Measurements from ENCODE around the gene IP6K3.
A peak's percentile ranks its signal among the peaks of the same experiment; 100 is the strongest.

IP6K3 gene

GRCh38 chr6:33779290-33779689 lies 32.6 kb upstream of the IP6K3 start:
- no peak for DNase-seq
- intact Hi-C loops (cut with DNase I): no loop called here

GRCh38 chr6:33778444-33779121 lies 31.9 kb upstream of the IP6K3 start:
- intact Hi-C loops (cut with DNase I): no loop called here
- no peak for DNase-seq

- intact Hi-C loops (cut with DNase I): no loop called here
- no peak for DNase-seq
Observed at GRCh38 chr6:33777398-33778388, 31.0 kb upstream of the IP6K3 start.

GRCh38 chr6:33776764-33777163 lies 30.1 kb upstream of the IP6K3 start:
- no peak for DNase-seq
- intact Hi-C loops (cut with DNase I): no loop called here

- intact Hi-C loops (cut with DNase I): no loop called here
- DNase-seq: no peak
Observed at GRCh38 chr6:33776186-33776585, 29.5 kb upstream of the IP6K3 start.

- intact Hi-C loops (cut with DNase I): no loop called here
- no peak for DNase-seq
Observed at GRCh38 chr6:33774774-33775173, 28.1 kb upstream of the IP6K3 start.

GRCh38 chr6:33772902-33773472 lies 26.3 kb upstream of the IP6K3 start:
- DNase-seq: no peak
- intact Hi-C loops (cut with DNase I): no loop called here

- DNase-seq: no peak
- intact Hi-C loops (cut with DNase I): no loop called here
Observed at GRCh38 chr6:33772082-33772830, 25.6 kb upstream of the IP6K3 start.

GRCh38 chr6:33771146-33772081 lies 24.7 kb upstream of the IP6K3 start:
- intact Hi-C loops (cut with DNase I): no loop called here
- DNase-seq: peak in 41 of 42 donors; percentile 29 to 83 (median 63)

- intact Hi-C loops (cut with DNase I): no loop called here
- no peak for DNase-seq
Observed at GRCh38 chr6:33770833-33771145, 24.1 kb upstream of the IP6K3 start.

GRCh38 chr6:33770124-33770832 lies 23.6 kb upstream of the IP6K3 start:
- intact Hi-C loops (cut with DNase I): no loop called here
- DNase-seq: peak in 1 of 42 donors; percentile 7

- intact Hi-C loops (cut with DNase I): loop anchor here (10.0 kb wide), 2 partner anchors 55 to 255 kb away; partner anchors contain the start of gene UQCC2
- no peak for DNase-seq
Observed at GRCh38 chr6:33769248-33769821, 22.6 kb upstream of the IP6K3 start.

- peak; percentile 48 to 91 (median 78) for DNase-seq
- intact Hi-C loops (cut with DNase I): loop anchor here (10.0 kb wide), 2 partner anchors 54 to 256 kb away; partner anchors contain the start of gene UQCC2
Observed at GRCh38 chr6:33768644-33769120, 22.0 kb upstream of the IP6K3 start.

GRCh38 chr6:33766921-33767907 lies 20.5 kb upstream of the IP6K3 start:
- intact Hi-C loops (cut with DNase I): loop anchor here (10.0 kb wide), 2 partner anchors 52 to 258 kb away; partner anchors contain the start of gene UQCC2
- no peak for DNase-seq

GRCh38 chr6:33765368-33765767 lies 18.7 kb upstream of the IP6K3 start:
- intact Hi-C loops (cut with DNase I): loop anchor here (10.0 kb wide), 2 partner anchors 51 to 259 kb away; partner anchors contain the start of gene UQCC2
- no peak for DNase-seq

GRCh38 chr6:33764036-33764435 lies 17.3 kb upstream of the IP6K3 start:
- intact Hi-C loops (cut with DNase I): loop anchor here (10.0 kb wide), 2 partner anchors 49 to 261 kb away; partner anchors contain the start of gene UQCC2
- DNase-seq: no peak

Data from head of caudate nucleus (tissue), 42 donors.